Caco-2 (cell line): ENCODE data around the gene GZMM. TPM values are rescaled to one million over a fixed set of nuclear protein-coding genes. Genes with fewer than 3 reads are reported as not detected.

Source experiments
- BruUV-seq: library from RNA; stranded (reverse); fragments of 400-500 nt; replicated peaks from 2 replicates; lab custom pipeline; 2021; lab: Mats Ljungman, UMichigan
- CTCF ChIA-PET: fragments of 300-600 bp; sonication (Branson Sonifier 250); formaldehyde crosslinking; loops from one replicate; lab custom pipeline; 2022; ENCODE audit warnings: antibody characterized with exemption; lab: Charles Lee
- POLR2A ChIA-PET: fragments of 300-600 bp; sonication (Branson Sonifier 250); formaldehyde crosslinking; loops from one replicate; lab custom pipeline; 2022; ENCODE audit warnings: antibody characterized with exemption; lab: Charles Lee
- DNase-seq, 2 experiments: peaks; one replicate each; pipeline versions ENCODE4 v3.0.0 to v3.0.0-alpha.2; 2020 to 2022
- H3K27me3 ChIP-seq: replicated peaks from 2 replicates; pipeline ENCODE4 v1.6.0; 2011; ENCODE audit warnings: low read length; ENCODE audit not compliant: control insufficient read depth, insufficient read depth
- H3K36me3 ChIP-seq: 2 replicates; pipeline ENCODE4 v1.5.1; 2011; ENCODE audit warnings: low read length; ENCODE audit not compliant: control insufficient read depth, insufficient read depth
- H3K4me1 ChIP-seq: fragments of 250-450 bp; sonication (Bioruptor Pico); 2 replicates; pipeline ENCODE4 v1.5.1; 2020; ENCODE audit warnings: mild to moderate bottlenecking
- H3K4me3 ChIP-seq: 2 replicates; pipeline ENCODE4 v1.5.1; 2011; ENCODE audit warnings: low read depth, mild to moderate bottlenecking, control low read depth, low read length
- H3K9me3 ChIP-seq: fragments of 250-450 bp; sonication (Bioruptor Pico); 2 replicates; pipeline ENCODE4 v1.5.1; 2020; ENCODE audit warnings: mild to moderate bottlenecking, moderate library complexity
- H3K27ac Mint-ChIP-seq: one replicate; pipeline ENCODE4 v1.8.0; 2022; ENCODE audit warnings: mixed read lengths; ENCODE audit not compliant: unreplicated experiment
- H3K27me3 Mint-ChIP-seq: one replicate; pipeline ENCODE4 v1.8.0; 2022; ENCODE audit warnings: mixed read lengths; ENCODE audit not compliant: insufficient read depth, unreplicated experiment
- H3K36me3 Mint-ChIP-seq: one replicate; pipeline ENCODE4 v1.8.0; 2022; ENCODE audit warnings: mild to moderate bottlenecking, mixed read lengths; ENCODE audit not compliant: insufficient read depth, unreplicated experiment
- H3K4me1 Mint-ChIP-seq: one replicate; pipeline ENCODE4 v1.8.0; 2022; ENCODE audit warnings: low read depth, mixed read lengths; ENCODE audit not compliant: unreplicated experiment
- H3K4me3 Mint-ChIP-seq: one replicate; pipeline ENCODE4 v1.8.0; 2022; ENCODE audit warnings: mild to moderate bottlenecking, moderate library complexity, mixed read lengths; ENCODE audit not compliant: unreplicated experiment
- H3K9me3 Mint-ChIP-seq: one replicate; pipeline ENCODE4 v1.8.0; 2022; ENCODE audit warnings: mixed read lengths; ENCODE audit not compliant: unreplicated experiment
- intact Hi-C: fragments of 100-400 bp; cut with micrococcal nuclease; formaldehyde crosslinking; loops from one replicate; pipeline ENCODE4 v1.10.0; 2022; ENCODE audit not compliant: unreplicated experiment
- total RNA-seq: library from RNA; stranded (reverse); gene quantifications from 2 replicates; pipeline ENCODE4 v1.2.3, GENCODE V29; 2022
- TF ChIP-seq, protein P1 (sequence below), 2 experiments: fragments of 200-600 bp in 1 of 2; IDR thresholded peaks; 1 replicate in 1 of 2; 2 replicates in 1 of 2; pipeline versions ENCODE4 v1.5.1 to v1.8.0; 2011 to 2022; ENCODE audit warnings: antibody characterized with exemption in 1 of 2, control low read depth in 1 of 2, inconsistent platforms in 1 of 2, low read depth in 1 of 2, low read length in 1 of 2, mild to moderate bottlenecking in 1 of 2, moderate library complexity in 1 of 2; ENCODE audit not compliant: insufficient read depth in 1 of 2, severe bottlenecking in 1 of 2, unreplicated experiment in 1 of 2

GZMM gene
- total RNA-seq, 1 experiment from 2014 or later, result not detected

GRCh38 chr19:495402-496111, 48.3 kb upstream of the GZMM start:
- no peaks in the 10 kb centered on the region for H3K36me3 ChIP-seq
- Mint-ChIP-seq H3K27me3 (peaks cover 5% of the 10 kb centered on the region), H3K9me3 (peaks cover 11% of the 10 kb centered on the region), H3K4me1 (peaks cover 14% of the 10 kb centered on the region), H3K27ac (no peak overlapping the region), H3K36me3 (peaks cover 15% of the 10 kb centered on the region), H3K4me3 (no peak overlapping the region)
- no peaks in the 10 kb centered on the region; the same call in 1 of the 2 replicates for H3K4me1 ChIP-seq
- peak; percentile 68 to 76 for DNase-seq
- CTCF ChIA-PET, result interaction anchor here (0.6 to 1.9 kb wide), 3 partner anchors 11 to 137 kb away, joined by 3 to 9 read pairs (median 4); no protein-coding TSS in a partner anchor
- POLR2A ChIA-PET, result no interaction called here
- H3K27me3 ChIP-seq, result no peaks in the 10 kb centered on the region
- BruUV-seq, result no TSS peak
- TF ChIP-seq, protein P1, sequence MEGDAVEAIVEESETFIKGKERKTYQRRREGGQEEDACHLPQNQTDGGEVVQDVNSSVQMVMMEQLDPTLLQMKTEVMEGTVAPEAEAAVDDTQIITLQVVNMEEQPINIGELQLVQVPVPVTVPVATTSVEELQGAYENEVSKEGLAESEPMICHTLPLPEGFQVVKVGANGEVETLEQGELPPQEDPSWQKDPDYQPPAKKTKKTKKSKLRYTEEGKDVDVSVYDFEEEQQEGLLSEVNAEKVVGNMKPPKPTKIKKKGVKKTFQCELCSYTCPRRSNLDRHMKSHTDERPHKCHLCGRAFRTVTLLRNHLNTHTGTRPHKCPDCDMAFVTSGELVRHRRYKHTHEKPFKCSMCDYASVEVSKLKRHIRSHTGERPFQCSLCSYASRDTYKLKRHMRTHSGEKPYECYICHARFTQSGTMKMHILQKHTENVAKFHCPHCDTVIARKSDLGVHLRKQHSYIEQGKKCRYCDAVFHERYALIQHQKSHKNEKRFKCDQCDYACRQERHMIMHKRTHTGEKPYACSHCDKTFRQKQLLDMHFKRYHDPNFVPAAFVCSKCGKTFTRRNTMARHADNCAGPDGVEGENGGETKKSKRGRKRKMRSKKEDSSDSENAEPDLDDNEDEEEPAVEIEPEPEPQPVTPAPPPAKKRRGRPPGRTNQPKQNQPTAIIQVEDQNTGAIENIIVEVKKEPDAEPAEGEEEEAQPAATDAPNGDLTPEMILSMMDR (IDR thresholded peaks at IDR 0.05; ENCODE audit: insufficient read depth in 1 of 2, low read depth in 1 of 2, low read length in 1 of 2, severe bottlenecking in 1 of 2, unreplicated experiment in 1 of 2), result peak; percentile 64 to 75
- H3K9me3 ChIP-seq, result no peaks in the 10 kb centered on the region
- intact Hi-C loops, result no loop called here
- H3K4me3 ChIP-seq, result no peak overlapping the region

DNA sequence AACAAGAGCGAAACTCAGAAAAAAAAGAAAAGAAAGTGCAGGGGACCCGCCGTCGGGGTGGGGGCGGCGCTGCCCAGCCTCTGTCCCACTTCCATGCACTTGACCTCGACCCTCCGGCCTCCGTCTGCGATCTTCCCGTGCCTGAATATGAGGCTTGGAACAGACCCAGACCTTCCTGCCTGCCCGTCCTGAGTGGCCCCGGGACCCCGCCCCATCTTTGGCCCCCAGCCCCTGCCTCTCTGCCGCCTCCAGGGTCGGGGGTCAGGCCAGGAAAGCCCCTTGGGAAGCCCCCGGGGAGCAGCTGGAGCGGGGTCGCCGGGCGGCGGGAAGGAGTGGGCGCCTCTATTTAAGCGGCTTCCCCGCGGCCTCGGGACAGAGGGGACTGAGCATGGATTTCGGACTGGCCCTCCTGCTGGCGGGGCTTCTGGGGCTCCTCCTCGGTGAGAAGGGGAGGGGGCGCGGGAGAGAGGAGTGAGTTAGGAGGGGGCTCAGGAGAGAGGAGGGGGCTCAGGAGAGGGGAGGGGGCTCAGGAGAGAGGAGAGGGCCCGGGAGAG, 47.7 kb upstream of the GZMM start, which contains the start of gene MADCAM1:
MADCAM1 (plus strand) TSS at position 375 of the 554 bp plus-strand sequence; CDS start at position 389, 14 bp downstream.
- intact Hi-C loops, result no loop called here
- peak within 1 kb of the TSS; percentile 43 for H3K4me3 Mint-ChIP-seq
- peaks cover 14% of the 10 kb centered on the region for H3K4me1 Mint-ChIP-seq
- no TSS peak for BruUV-seq
- POLR2A ChIA-PET, result no interaction called here
- no peak within 1 kb of the TSS for H3K27ac Mint-ChIP-seq
- Histone ChIP-seq H3K4me1 (no peaks in the 10 kb centered on the region; the same call in 1 of the 2 replicates), H3K36me3 (no peaks in the 10 kb centered on the region), H3K4me3 (peak within 1 kb of the TSS; percentile 40), H3K9me3 (no peaks in the 10 kb centered on the region), H3K27me3 (no peaks in the 10 kb centered on the region)
- H3K27me3 Mint-ChIP-seq, result peaks cover 5% of the 10 kb centered on the region
- peaks cover 15% of the 10 kb centered on the region for H3K36me3 Mint-ChIP-seq
- H3K9me3 Mint-ChIP-seq, result peaks cover 11% of the 10 kb centered on the region
- DNase-seq, result no peak
- CTCF ChIA-PET, result interaction anchor here (1.5 to 1.9 kb wide), 2 partner anchors 10 to 14 kb away, joined by 4 to 9 read pairs; no protein-coding TSS in a partner anchor
- TF ChIP-seq, protein P1 (IDR thresholded peaks at IDR 0.05; ENCODE audit: insufficient read depth in 1 of 2, low read depth in 1 of 2, low read length in 1 of 2, severe bottlenecking in 1 of 2, unreplicated experiment in 1 of 2), result no peak

GRCh38 chr19:496986-497385, 46.9 kb upstream of the GZMM start:
- Histone ChIP-seq H3K4me3 (no peak overlapping the region; the same call in 1 of the 2 replicates), H3K36me3 (no peaks in the 10 kb centered on the region), H3K27me3 (no peaks in the 10 kb centered on the region), H3K9me3 (no peaks in the 10 kb centered on the region), H3K4me1 (no peaks in the 10 kb centered on the region; the same call in 1 of the 2 replicates)
- TF ChIP-seq, protein P1 (IDR thresholded peaks at IDR 0.05; ENCODE audit: insufficient read depth in 1 of 2, low read depth in 1 of 2, low read length in 1 of 2, severe bottlenecking in 1 of 2, unreplicated experiment in 1 of 2), result no peak
- H3K27me3 Mint-ChIP-seq, result peaks cover 5% of the 10 kb centered on the region
- peak overlapping the region; percentile 43 for H3K4me3 Mint-ChIP-seq
- no TSS peak for BruUV-seq
- H3K9me3 Mint-ChIP-seq, result peaks cover 11% of the 10 kb centered on the region
- ChIA-PET POLR2A (no interaction called here), CTCF (interaction anchor here (1.6 kb wide), 1 partner anchor 10 kb away, joined by 9 read pairs; no protein-coding TSS in a partner anchor)
- H3K27ac Mint-ChIP-seq, result no peak overlapping the region
- H3K36me3 Mint-ChIP-seq, result peaks cover 15% of the 10 kb centered on the region
- peaks cover 14% of the 10 kb centered on the region for H3K4me1 Mint-ChIP-seq
- intact Hi-C loops, result no loop called here
- DNase-seq, result no peak
